ENCODE data around the gene LSM14B. TPM values are rescaled to one million over a fixed set of nuclear protein-coding genes. Genes with fewer than 3 reads are reported as not detected.

The LSM14B gene
- total RNA-seq, 1 experiment from 2014 or later = 72.5 TPM

DNA sequence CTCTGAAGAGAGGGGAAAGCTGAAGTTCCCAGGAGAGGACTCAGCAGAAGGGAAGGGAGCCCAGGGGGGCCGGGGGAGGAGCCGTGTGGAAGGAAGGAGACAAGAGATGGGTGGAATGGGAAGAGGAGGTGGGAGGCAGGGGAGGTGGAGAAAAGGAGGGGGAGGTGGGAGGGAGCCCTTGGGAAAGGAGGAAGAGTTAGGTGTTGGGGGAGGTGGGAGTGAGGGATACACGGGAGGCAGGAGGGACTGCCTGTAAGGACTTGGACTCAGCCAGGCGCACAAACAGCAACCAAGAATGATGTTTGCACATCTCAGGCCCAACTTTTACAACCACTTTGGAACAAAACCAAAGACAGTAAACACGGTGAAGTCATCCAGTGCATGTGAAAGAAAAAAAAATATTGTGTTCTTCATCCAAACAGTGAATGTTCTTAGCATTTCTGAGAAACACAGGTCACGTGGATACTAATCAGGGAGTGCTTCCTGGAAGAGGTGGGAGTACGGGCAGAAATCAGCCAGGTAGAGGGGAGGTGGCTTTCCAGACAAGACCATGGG is 17.4 kb upstream of the LSM14B start:
- TF ChIP-seq, protein P1, sequence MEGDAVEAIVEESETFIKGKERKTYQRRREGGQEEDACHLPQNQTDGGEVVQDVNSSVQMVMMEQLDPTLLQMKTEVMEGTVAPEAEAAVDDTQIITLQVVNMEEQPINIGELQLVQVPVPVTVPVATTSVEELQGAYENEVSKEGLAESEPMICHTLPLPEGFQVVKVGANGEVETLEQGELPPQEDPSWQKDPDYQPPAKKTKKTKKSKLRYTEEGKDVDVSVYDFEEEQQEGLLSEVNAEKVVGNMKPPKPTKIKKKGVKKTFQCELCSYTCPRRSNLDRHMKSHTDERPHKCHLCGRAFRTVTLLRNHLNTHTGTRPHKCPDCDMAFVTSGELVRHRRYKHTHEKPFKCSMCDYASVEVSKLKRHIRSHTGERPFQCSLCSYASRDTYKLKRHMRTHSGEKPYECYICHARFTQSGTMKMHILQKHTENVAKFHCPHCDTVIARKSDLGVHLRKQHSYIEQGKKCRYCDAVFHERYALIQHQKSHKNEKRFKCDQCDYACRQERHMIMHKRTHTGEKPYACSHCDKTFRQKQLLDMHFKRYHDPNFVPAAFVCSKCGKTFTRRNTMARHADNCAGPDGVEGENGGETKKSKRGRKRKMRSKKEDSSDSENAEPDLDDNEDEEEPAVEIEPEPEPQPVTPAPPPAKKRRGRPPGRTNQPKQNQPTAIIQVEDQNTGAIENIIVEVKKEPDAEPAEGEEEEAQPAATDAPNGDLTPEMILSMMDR (conservative IDR thresholded peaks at IDR 0.05; ENCODE audit: low read depth, low read length) = no peak
- no peak for TF ChIP-seq EZH2 (IDR thresholded peaks at IDR 0.05; ENCODE audit: borderline replicate concordance, low read depth, low read length, poor library complexity, severe bottlenecking)
- CTCF ChIA-PET = no interaction called here

DNA sequence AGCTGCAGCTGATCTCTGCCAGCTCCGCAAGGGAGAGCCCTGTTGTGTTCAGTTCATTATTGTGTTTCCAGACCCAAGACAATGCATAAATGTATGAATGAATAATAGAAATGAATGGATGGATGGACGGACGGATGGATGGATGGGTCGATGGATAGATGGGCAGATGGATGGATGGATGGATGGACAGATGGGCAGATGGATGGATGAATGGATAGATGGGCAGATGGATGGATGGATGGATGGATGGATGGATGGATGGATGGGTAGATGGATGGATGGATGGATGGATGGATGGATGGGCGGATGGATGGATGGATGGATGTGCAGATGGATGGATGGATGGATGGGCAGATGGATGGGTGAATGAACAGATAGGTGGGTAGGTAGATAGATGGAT is 16.7 kb upstream of the LSM14B start:
- peaks cover 30% of the 10 kb centered on the region for H3K9me3 ChIP-seq (ENCODE audit: low read depth, low read length, poor library complexity, severe bottlenecking)
- POLR2A ChIA-PET (ENCODE audit: low non-redundant PET) = no interaction called here
- no peak overlapping the region for H3K4me3 ChIP-seq (ENCODE audit: low read depth, low read length, poor library complexity, severe bottlenecking)
- intact Hi-C loops (cut with micrococcal nuclease; ENCODE audit: unreplicated experiment) = no loop called here
- TF ChIP-seq, protein P1 (conservative IDR thresholded peaks at IDR 0.05; ENCODE audit: low read depth, low read length) = no peak
- no peaks in the 10 kb centered on the region for H3K27me3 ChIP-seq (replicated peaks; ENCODE audit: insufficient read depth, low read depth, low read length, poor library complexity)
- CTCF ChIA-PET = no interaction called here
- no peaks in the 10 kb centered on the region for H3K36me3 ChIP-seq (ENCODE audit: insufficient read depth, low read length, poor library complexity, severe bottlenecking)
- DNase-seq (ENCODE audit: low spot score) = no peak
- BruUV-seq (replicated peaks) = no TSS peak
- H3K27ac ChIP-seq (ENCODE audit: low read depth, low read length, poor library complexity, severe bottlenecking) = no peak overlapping the region
- no peaks in the 10 kb centered on the region for H3K4me1 ChIP-seq (ENCODE audit: insufficient read depth, low read length, poor library complexity, severe bottlenecking)

More for the DNA sequence above, 17.4 kb upstream of the LSM14B start:
- no peaks in the 10 kb centered on the region for H3K36me3 ChIP-seq (ENCODE audit: insufficient read depth, low read length, poor library complexity, severe bottlenecking)
- POLR2A ChIA-PET (ENCODE audit: low non-redundant PET) = no interaction called here
- no TSS peak for BruUV-seq (replicated peaks)
- peaks cover 30% of the 10 kb centered on the region for H3K9me3 ChIP-seq (ENCODE audit: low read depth, low read length, poor library complexity, severe bottlenecking)
- no peak overlapping the region for H3K27ac ChIP-seq (ENCODE audit: low read depth, low read length, poor library complexity, severe bottlenecking)
- no peak overlapping the region for H3K4me3 ChIP-seq (ENCODE audit: low read depth, low read length, poor library complexity, severe bottlenecking)
- no peaks in the 10 kb centered on the region for H3K4me1 ChIP-seq (ENCODE audit: insufficient read depth, low read length, poor library complexity, severe bottlenecking)
- intact Hi-C loops (cut with micrococcal nuclease; ENCODE audit: unreplicated experiment) = no loop called here
- no peak for DNase-seq (ENCODE audit: low spot score)
- H3K27me3 ChIP-seq (replicated peaks; ENCODE audit: insufficient read depth, low read depth, low read length, poor library complexity) = no peaks in the 10 kb centered on the region

DNA sequence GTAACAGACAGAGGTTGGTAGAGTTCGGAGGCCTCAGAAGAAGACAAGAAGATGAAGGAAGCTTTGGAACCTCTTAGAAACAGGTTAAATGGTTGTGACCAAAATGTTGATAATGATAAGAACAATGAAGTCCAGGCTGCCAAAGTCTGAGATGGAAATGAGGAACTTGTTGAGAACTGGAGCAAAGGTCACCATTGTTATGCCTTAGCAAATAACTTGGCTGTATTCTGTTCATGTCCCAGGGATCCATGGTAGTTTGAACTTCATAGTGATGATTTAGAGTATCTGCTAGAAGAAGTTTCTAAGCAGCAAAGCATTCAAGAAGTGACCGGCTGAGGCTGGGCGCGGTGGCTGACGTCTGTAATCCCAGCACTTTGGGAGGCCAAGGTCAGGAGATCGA is 11.1 kb upstream of the LSM14B start:
- H3K36me3 ChIP-seq (ENCODE audit: insufficient read depth, low read length, poor library complexity, severe bottlenecking) = no peaks in the 10 kb centered on the region
- H3K27me3 ChIP-seq (replicated peaks; ENCODE audit: insufficient read depth, low read depth, low read length, poor library complexity) = no peaks in the 10 kb centered on the region
- no peaks in the 10 kb centered on the region for H3K4me1 ChIP-seq (ENCODE audit: insufficient read depth, low read length, poor library complexity, severe bottlenecking)
- ChIA-PET POLR2A (ENCODE audit: low non-redundant PET) (no interaction called here), CTCF (no interaction called here)
- TF ChIP-seq, protein P1 (conservative IDR thresholded peaks at IDR 0.05; ENCODE audit: low read depth, low read length) = no peak
- no peak for TF ChIP-seq EZH2 (IDR thresholded peaks at IDR 0.05; ENCODE audit: borderline replicate concordance, low read depth, low read length, poor library complexity, severe bottlenecking)
- H3K9me3 ChIP-seq (ENCODE audit: low read depth, low read length, poor library complexity, severe bottlenecking) = peaks cover 21% of the 10 kb centered on the region
- H3K27ac ChIP-seq (ENCODE audit: low read depth, low read length, poor library complexity, severe bottlenecking) = no peak overlapping the region
- no peak overlapping the region for H3K4me3 ChIP-seq (ENCODE audit: low read depth, low read length, poor library complexity, severe bottlenecking)
- no TSS peak for BruUV-seq (replicated peaks)
- intact Hi-C loops (cut with micrococcal nuclease; ENCODE audit: unreplicated experiment) = no loop called here
- no peak for DNase-seq (ENCODE audit: low spot score)
